HL-60 (cell line): ENCODE data around the gene SPSB4.

Experiments used
- POLR2AphosphoS5 ChIP-seq: IDR thresholded peaks from 2 replicates; pipeline ENCODE4 v1.6.1; 2012; ENCODE audit warnings: low read depth
- SPI1 ChIP-seq: IDR thresholded peaks from 2 replicates; pipeline ENCODE4 v1.6.1; 2012; ENCODE audit warnings: low read depth, mild to moderate bottlenecking, borderline replicate concordance

GRCh38 chr3:141011232-141011996 lies 39.7 kb upstream of the SPSB4 start:
- no peak for TF ChIP-seq POLR2AphosphoS5
- TF ChIP-seq SPI1: no peak
